Chondrocyte (in vitro differentiated cells): ENCODE results near the gene PHKA2. TPM values are rescaled to one million over a fixed set of nuclear protein-coding genes. Genes with fewer than 3 reads are reported as not detected.

Experiments
- DNase-seq: peaks from one replicate; pipeline ENCODE4 v3.0.0; 2021; ENCODE audit warnings: mixed read lengths, low spot score
- H3K27ac Mint-ChIP-seq: one replicate; pipeline ENCODE4 v1.8.0; 2021; ENCODE audit warnings: mild to moderate bottlenecking, moderate library complexity, mixed read lengths; ENCODE audit not compliant: unreplicated experiment
- H3K27me3 Mint-ChIP-seq: 2 replicates; pipeline ENCODE4 v1.8.0; 2021; ENCODE audit warnings: low read depth, mixed read lengths
- H3K36me3 Mint-ChIP-seq: 2 replicates; pipeline ENCODE4 v1.8.0; 2021; ENCODE audit warnings: low read depth, mixed read lengths
- H3K4me1 Mint-ChIP-seq: 2 replicates; pipeline ENCODE4 v1.8.0; 2021; ENCODE audit warnings: low read depth, mild to moderate bottlenecking, mixed read lengths
- H3K4me3 Mint-ChIP-seq: one replicate; pipeline ENCODE4 v1.8.0; 2021; ENCODE audit warnings: mild to moderate bottlenecking, moderate library complexity, mixed read lengths; ENCODE audit not compliant: unreplicated experiment
- H3K9me3 Mint-ChIP-seq: 2 replicates; pipeline ENCODE4 v1.8.0; 2021; ENCODE audit warnings: low read depth, mixed read lengths
- total RNA-seq: library from RNA; stranded (reverse); gene quantifications from 3 replicates; pipeline ENCODE4 v1.2.1, GENCODE V29; 2021
- TF ChIP-seq, protein P1 (sequence below): fragments of 200-600 bp; sonication (generic); IDR thresholded peaks from 2 replicates; pipeline ENCODE4 v1.5.0; 2021; ENCODE audit warnings: antibody characterized with exemption, mild to moderate bottlenecking, moderate library complexity

The PHKA2 gene
- total RNA-seq, 1 donor from 2014 or later: 16.2 TPM

GRCh38 chrX:18955676-18956075 is 28.2 kb downstream of the PHKA2 start:
- H3K4me3 Mint-ChIP-seq: no peak overlapping the region
- no peak overlapping the region for H3K27ac Mint-ChIP-seq
- H3K4me1 Mint-ChIP-seq: peaks cover 3% of the 10 kb centered on the region
- peaks cover 6% of the 10 kb centered on the region for H3K9me3 Mint-ChIP-seq
- TF ChIP-seq, protein P1, sequence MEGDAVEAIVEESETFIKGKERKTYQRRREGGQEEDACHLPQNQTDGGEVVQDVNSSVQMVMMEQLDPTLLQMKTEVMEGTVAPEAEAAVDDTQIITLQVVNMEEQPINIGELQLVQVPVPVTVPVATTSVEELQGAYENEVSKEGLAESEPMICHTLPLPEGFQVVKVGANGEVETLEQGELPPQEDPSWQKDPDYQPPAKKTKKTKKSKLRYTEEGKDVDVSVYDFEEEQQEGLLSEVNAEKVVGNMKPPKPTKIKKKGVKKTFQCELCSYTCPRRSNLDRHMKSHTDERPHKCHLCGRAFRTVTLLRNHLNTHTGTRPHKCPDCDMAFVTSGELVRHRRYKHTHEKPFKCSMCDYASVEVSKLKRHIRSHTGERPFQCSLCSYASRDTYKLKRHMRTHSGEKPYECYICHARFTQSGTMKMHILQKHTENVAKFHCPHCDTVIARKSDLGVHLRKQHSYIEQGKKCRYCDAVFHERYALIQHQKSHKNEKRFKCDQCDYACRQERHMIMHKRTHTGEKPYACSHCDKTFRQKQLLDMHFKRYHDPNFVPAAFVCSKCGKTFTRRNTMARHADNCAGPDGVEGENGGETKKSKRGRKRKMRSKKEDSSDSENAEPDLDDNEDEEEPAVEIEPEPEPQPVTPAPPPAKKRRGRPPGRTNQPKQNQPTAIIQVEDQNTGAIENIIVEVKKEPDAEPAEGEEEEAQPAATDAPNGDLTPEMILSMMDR: no peak
- no peaks in the 10 kb centered on the region for H3K36me3 Mint-ChIP-seq
- no peaks in the 10 kb centered on the region for H3K27me3 Mint-ChIP-seq
- no peak for DNase-seq

DNA sequence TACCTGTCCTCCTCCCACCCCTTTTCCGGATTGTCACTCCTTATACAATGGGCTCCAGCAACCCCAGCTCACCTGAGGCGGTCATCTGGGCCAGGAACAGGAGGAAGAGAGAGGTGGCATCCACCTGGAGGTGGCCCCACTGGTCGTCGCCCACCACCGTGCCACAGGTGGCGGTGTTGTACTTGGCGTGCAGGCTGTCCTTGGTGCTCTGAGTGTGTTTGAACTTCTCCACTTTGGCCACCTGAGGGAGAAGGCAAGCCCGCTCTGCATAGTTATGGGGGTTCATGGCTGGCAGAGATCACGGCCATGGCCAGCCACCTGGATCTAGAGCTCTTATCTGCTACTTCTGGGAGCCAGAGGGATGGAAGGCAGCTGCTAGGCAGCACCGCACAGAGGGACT is 32.9 kb downstream of the PHKA2 start:
- no peak overlapping the region for H3K4me3 Mint-ChIP-seq
- no peaks in the 10 kb centered on the region for H3K27me3 Mint-ChIP-seq
- H3K4me1 Mint-ChIP-seq: peaks cover 9% of the 10 kb centered on the region
- peaks cover 4% of the 10 kb centered on the region for H3K36me3 Mint-ChIP-seq
- no peak for DNase-seq
- H3K27ac Mint-ChIP-seq: no peak overlapping the region
- TF ChIP-seq, protein P1: no peak
- H3K9me3 Mint-ChIP-seq: peaks cover 18% of the 10 kb centered on the region

DNA sequence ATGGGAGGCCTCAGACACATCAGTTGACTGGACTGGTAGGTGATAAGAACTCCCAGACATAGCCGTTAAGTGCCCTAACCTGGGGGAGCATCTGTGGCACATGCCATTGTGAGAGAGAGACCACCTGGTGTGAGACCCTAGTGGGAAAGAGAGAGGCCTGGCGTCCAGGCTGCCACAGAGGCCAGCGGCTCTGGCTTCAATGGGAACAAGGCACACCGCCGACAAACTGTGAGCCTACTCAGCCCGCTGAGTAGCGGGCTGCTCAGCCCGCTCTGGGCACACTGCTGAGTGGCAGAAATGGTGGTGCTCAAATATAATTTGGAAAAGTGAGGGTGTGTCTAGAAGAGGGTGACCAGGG is 34.0 kb downstream of the PHKA2 start:
- DNase-seq: no peak
- H3K4me3 Mint-ChIP-seq: no peak overlapping the region
- H3K27ac Mint-ChIP-seq: no peak overlapping the region
- H3K36me3 Mint-ChIP-seq: peaks cover 4% of the 10 kb centered on the region
- H3K4me1 Mint-ChIP-seq: peaks cover 15% of the 10 kb centered on the region
- H3K27me3 Mint-ChIP-seq: no peaks in the 10 kb centered on the region
- TF ChIP-seq, protein P1: no peak
- peaks cover 18% of the 10 kb centered on the region for H3K9me3 Mint-ChIP-seq

DNA sequence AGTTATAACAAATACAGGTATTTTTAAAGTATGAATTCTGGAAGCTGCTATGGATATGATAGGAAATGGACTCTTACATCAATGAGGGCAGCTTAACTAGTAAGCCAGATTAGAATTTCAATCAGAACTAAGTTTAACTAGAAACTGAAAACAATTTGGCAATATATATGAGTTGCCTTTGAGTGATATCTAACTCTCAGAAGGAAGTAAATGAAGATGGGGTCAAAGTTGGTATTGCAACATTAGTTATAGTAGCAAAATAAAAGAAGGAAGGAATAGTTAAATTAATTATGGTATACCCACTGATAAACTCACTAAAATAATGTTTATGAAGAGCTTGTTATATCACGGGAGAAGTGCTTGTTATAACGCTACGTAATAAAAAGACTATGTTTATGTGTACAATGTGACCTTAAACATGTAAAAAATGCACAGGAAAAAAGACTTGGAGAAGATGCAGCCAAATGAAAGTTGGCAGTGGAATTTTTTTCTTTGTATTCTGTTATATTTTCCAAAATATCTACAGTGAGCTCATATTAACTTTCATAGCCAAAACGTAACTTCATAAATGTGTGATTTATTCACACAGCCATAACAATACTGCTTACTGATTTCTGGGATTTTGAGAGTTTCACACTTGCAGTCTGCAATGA is 34.5 kb downstream of the PHKA2 start:
- TF ChIP-seq, protein P1: no peak
- no peak overlapping the region for H3K27ac Mint-ChIP-seq
- peaks cover 20% of the 10 kb centered on the region for H3K4me1 Mint-ChIP-seq
- peaks cover 4% of the 10 kb centered on the region for H3K36me3 Mint-ChIP-seq
- no peaks in the 10 kb centered on the region for H3K27me3 Mint-ChIP-seq
- H3K4me3 Mint-ChIP-seq: no peak overlapping the region
- H3K9me3 Mint-ChIP-seq: peaks cover 23% of the 10 kb centered on the region
- DNase-seq: no peak

- no peak overlapping the region for H3K27ac Mint-ChIP-seq
- no peak for DNase-seq
- H3K36me3 Mint-ChIP-seq: peaks cover 8% of the 10 kb centered on the region
- H3K4me3 Mint-ChIP-seq: no peak overlapping the region
- peaks cover 24% of the 10 kb centered on the region for H3K9me3 Mint-ChIP-seq
- peaks cover 23% of the 10 kb centered on the region for H3K4me1 Mint-ChIP-seq
- TF ChIP-seq, protein P1: no peak
- no peaks in the 10 kb centered on the region for H3K27me3 Mint-ChIP-seq
Observed at GRCh38 chrX:18946611-18947010, 37.3 kb downstream of the PHKA2 start.
